SK-N-SH (cell line): Measurements from ENCODE around the gene KCNF1. TPM values are rescaled to one million over a fixed set of nuclear protein-coding genes. Genes with fewer than 3 reads are reported as not detected.

ENCODE experiments used
- CTCF ChIA-PET: fragments of 300-600, 350-600 bp; formaldehyde crosslinking; extraction: SDS; loops from one replicate; lab custom pipeline; 2021; lab: Yijun Ruan, JAX
- POLR2A ChIA-PET: fragments of 350-600 bp; sonication (Branson Sonifier 250); formaldehyde crosslinking; extraction: SDS; loops from one replicate; lab custom pipeline; 2020; ENCODE audit warnings: antibody characterized with exemption, inconsistent platforms; lab: Yijun Ruan, JAX
- DNase-seq: peaks from one replicate; pipeline ENCODE4 v3.0.0; 2012
- H2AFZ ChIP-seq: fragments of 200-600 bp; sonication (generic); 2 replicates; pipeline ENCODE4 v1.8.1; 2016; ENCODE audit warnings: antibody characterized with exemption, mild to moderate bottlenecking, low read depth
- H3F3A ChIP-seq: fragments of 200-600 bp; sonication (generic); replicated peaks from 2 replicates; pipeline ENCODE3; 2016; ENCODE audit warnings: antibody characterized with exemption, mild to moderate bottlenecking; ENCODE audit not compliant: insufficient read depth
- H3K27ac ChIP-seq, 2 experiments: fragments of 200-500 bp in 1 of 2; fragments of 200-600 bp in 1 of 2; sonication (Bioruptor generic) in 1 of 2; sonication (generic), shearing (Covaris generic) in 1 of 2; 2 replicates each; pipeline versions ENCODE4 v1.5.1 to v1.6.1; 2014 to 2016; ENCODE audit warnings: low read depth in 2 of 2, inconsistent platforms in 1 of 2, low read length in 1 of 2, mild to moderate bottlenecking in 1 of 2, mixed read lengths in 1 of 2
- H3K27me3 ChIP-seq: fragments of 200-600 bp; sonication (generic), shearing (Covaris generic); 2 replicates; pipeline ENCODE4 v1.6.1; 2016; ENCODE audit warnings: mixed run types; ENCODE audit not compliant: insufficient read depth
- H3K36me3 ChIP-seq, 2 experiments: fragments of 200-500 bp in 1 of 2; fragments of 200-600 bp in 1 of 2; sonication (Bioruptor generic) in 1 of 2; sonication (generic) in 1 of 2; replicated peaks in 1 of 2; 2 replicates each; pipeline versions ENCODE3 to v1.5.1; 2014 to 2016; ENCODE audit warnings: low read length in 1 of 2, mild to moderate bottlenecking in 1 of 2; ENCODE audit not compliant: insufficient read depth in 2 of 2, control insufficient read depth in 1 of 2
- H3K4me1 ChIP-seq, 2 experiments: fragments of 200-500 bp in 1 of 2; fragments of 200-600 bp in 1 of 2; sonication (Bioruptor generic) in 1 of 2; sonication (generic), shearing (Covaris generic) in 1 of 2; 2 replicates each; pipeline versions ENCODE4 v1.5.1 to v1.6.1; 2014 to 2016; ENCODE audit warnings: low read depth in 1 of 2, low read length in 1 of 2, mixed run types in 1 of 2; ENCODE audit not compliant: insufficient read depth in 2 of 2, control insufficient read depth in 1 of 2
- H3K4me2 ChIP-seq: fragments of 200-600 bp; sonication (generic), shearing (Covaris generic); 2 replicates; pipeline ENCODE4 v1.6.1; 2017; ENCODE audit warnings: mixed run types
- H3K4me3 ChIP-seq, 2 experiments: fragments of 200-500 bp in 1 of 2; fragments of 200-600 bp in 1 of 2; sonication (Bioruptor generic) in 1 of 2; sonication (generic), shearing (Covaris generic) in 1 of 2; 2 replicates each; pipeline versions ENCODE4 v1.5.1 to v1.8.1; 2014 to 2016; ENCODE audit warnings: low read depth in 2 of 2, inconsistent platforms in 1 of 2, low read length in 1 of 2, mild to moderate bottlenecking in 1 of 2, mixed read lengths in 1 of 2, moderate library complexity in 1 of 2
- H3K79me2 ChIP-seq: fragments of 200-600 bp; sonication (generic); 2 replicates; pipeline ENCODE4 v1.8.1; 2017; ENCODE audit warnings: mild to moderate bottlenecking; ENCODE audit not compliant: insufficient read depth
- H3K9ac ChIP-seq: fragments of 200-600 bp; sonication (generic); 2 replicates; pipeline ENCODE4 v1.6.1; 2017; ENCODE audit warnings: mixed run types
- H3K9me2 ChIP-seq: fragments of 200-600 bp; sonication (generic); 2 replicates; pipeline ENCODE4 v1.6.1; 2017; ENCODE audit warnings: mixed run types
- H3K9me3 ChIP-seq: fragments of 200-600 bp; sonication (generic); 2 replicates; pipeline ENCODE4 v1.6.1; 2017; ENCODE audit warnings: mixed run types, mild to moderate bottlenecking, moderate library complexity
- H4K20me1 ChIP-seq: fragments of 200-600 bp; sonication (generic); 2 replicates; pipeline ENCODE4 v1.6.1; 2017; ENCODE audit warnings: mild to moderate bottlenecking, mixed run types; ENCODE audit not compliant: insufficient read depth
- EZH2phosphoT487 ChIP-seq: fragments of 200-600 bp; sonication (generic); IDR thresholded peaks from 2 replicates; pipeline ENCODE4 v1.6.1; 2017; ENCODE audit warnings: low read depth, mixed run types, mild to moderate bottlenecking, antibody characterized with exemption, moderate library complexity, borderline replicate concordance
- FOSL2 ChIP-seq: IDR thresholded peaks from 2 replicates; pipeline ENCODE4 v1.4.0; 2012; ENCODE audit warnings: low read depth, mild to moderate bottlenecking, moderate library complexity, borderline replicate concordance
- NFIC ChIP-seq: IDR thresholded peaks from 2 replicates; pipeline ENCODE4 v1.4.0; 2012; ENCODE audit warnings: borderline replicate concordance
- NRF1 ChIP-seq: IDR thresholded peaks from 2 replicates; pipeline ENCODE4 v1.6.1; 2012; ENCODE audit warnings: low read depth, mild to moderate bottlenecking, low read length
- RAD21 ChIP-seq: IDR thresholded peaks from 2 replicates; pipeline ENCODE4 v1.6.1; 2012; ENCODE audit warnings: mild to moderate bottlenecking, low read length
- RCOR1 ChIP-seq: fragments of 150-350 bp; IDR thresholded peaks from 2 replicates; pipeline ENCODE4 v1.6.1; 2017; ENCODE audit warnings: antibody characterized with exemption, low read length
- RXRA ChIP-seq: IDR thresholded peaks from 2 replicates; pipeline ENCODE4 v1.4.0; 2012; ENCODE audit warnings: low read depth, mild to moderate bottlenecking, borderline replicate concordance
- YY1 ChIP-seq: IDR thresholded peaks from 2 replicates; pipeline ENCODE4 v1.4.0; 2012; ENCODE audit warnings: low read depth, mild to moderate bottlenecking
- WGBS: methylation state at CpG from one replicate; pipeline ENCODE4 v1.1.6; 2017; ENCODE audit warnings: low lambda C conversion rate; 5-methylcytosine and 5-hydroxymethylcytosine counted together
- polyA plus RNA-seq, 3 experiments: library from polyadenylated mRNA; depleted of rRNA; stranded (reverse); fragments of >200 nt; gene quantifications; 2 replicates each; pipeline ENCODE4 v1.2.3, GENCODE V29; 2012
- TF ChIP-seq, protein P1 (sequence below): IDR thresholded peaks from 2 replicates; pipeline ENCODE4 v1.4.0; 2012; ENCODE audit warnings: low read depth
- TF ChIP-seq, protein P2 (sequence below): fragments of 200-600 bp; sonication (generic); IDR thresholded peaks from 2 replicates; pipeline ENCODE4 v1.6.1; 2017; ENCODE audit warnings: antibody characterized with exemption, mild to moderate bottlenecking, moderate library complexity
- TF ChIP-seq, protein P3 (sequence below): IDR thresholded peaks from 2 replicates; pipeline ENCODE4 v1.4.0; 2012; ENCODE audit warnings: low read depth, borderline replicate concordance
- TF ChIP-seq, protein P4 (sequence below): IDR thresholded peaks from 2 replicates; pipeline ENCODE4 v1.4.0; 2012; ENCODE audit warnings: low read depth, borderline replicate concordance

The KCNF1 gene
- polyA plus RNA-seq, 1 of the 3 experiments (the other 2 are of a cell fraction), result 0.23 TPM

DNA sequence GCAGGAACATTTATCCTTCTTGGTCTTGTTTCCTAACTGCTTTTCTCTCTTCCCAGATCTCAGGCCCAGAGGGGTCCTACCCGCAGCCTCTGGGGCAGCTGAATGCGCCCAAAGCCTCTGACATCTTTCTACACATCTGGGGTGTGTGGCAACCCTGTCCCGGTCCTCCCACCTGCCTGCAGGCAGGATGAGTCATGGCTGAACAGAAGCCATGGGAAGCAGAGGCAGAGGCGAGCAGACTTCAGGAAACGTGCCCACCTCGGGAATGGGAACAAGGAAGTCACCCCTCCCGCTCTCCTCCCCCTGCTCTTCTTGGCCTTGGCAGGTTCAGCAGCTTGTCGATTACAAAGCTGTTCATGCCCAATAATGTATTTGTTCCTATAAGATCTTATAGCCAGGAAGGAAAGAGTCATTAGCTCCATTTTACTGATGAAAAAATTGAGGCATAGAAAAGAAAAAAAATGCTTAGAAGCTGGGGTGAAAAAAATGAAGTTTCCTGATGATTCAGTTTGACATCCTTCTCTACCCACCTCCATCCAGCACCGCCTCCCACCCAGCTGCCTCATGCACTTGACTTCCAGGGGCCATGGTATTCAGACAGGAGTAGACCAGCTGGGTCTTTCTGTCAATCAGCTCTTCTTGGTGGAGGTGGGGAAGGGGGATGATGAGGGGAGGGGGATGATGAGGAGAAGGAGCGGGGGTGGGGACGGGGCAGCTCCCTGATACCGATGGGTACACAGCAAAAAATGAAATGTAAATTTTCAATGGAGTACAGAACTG, 10.4 kb upstream of the KCNF1 start:
- Histone ChIP-seq H3K4me3 (no peak overlapping the region), H3K27me3 (no peaks in the 10 kb centered on the region), H3K4me1 (no peaks in the 10 kb centered on the region; a peak in 1 of 4 replicates), H3K36me3 (no peaks in the 10 kb centered on the region), H4K20me1 (no peaks in the 10 kb centered on the region), H3K27ac (no peak overlapping the region; a peak in 1 of 4 replicates), H3K9me2 (no peaks in the 10 kb centered on the region), H3K9me3 (no peaks in the 10 kb centered on the region), H2AFZ (no peak overlapping the region), H3F3A (no peaks in the 10 kb centered on the region), H3K4me2 (no peak overlapping the region), H3K79me2 (no peaks in the 10 kb centered on the region), H3K9ac (no peak overlapping the region)
- 63% methylated on average over 12 of the region's 12 CpGs for WGBS
- ChIA-PET CTCF (interaction anchor here (0.9 to 6.0 kb wide), 14 partner anchors 8 to 229 kb away, joined by 3 to 45 read pairs (median 7); partner anchors contain the start of genes KCNF1 and PDIA6), POLR2A (no interaction called here)
- DNase-seq, result no peak
- TF ChIP-seq YY1 (no peak), FOSL2 (peak; percentile 22; the same call in 1 of the 2 replicates)
- TF ChIP-seq, protein P1, sequence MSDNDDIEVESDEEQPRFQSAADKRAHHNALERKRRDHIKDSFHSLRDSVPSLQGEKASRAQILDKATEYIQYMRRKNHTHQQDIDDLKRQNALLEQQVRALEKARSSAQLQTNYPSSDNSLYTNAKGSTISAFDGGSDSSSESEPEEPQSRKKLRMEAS, result no peak

DNA sequence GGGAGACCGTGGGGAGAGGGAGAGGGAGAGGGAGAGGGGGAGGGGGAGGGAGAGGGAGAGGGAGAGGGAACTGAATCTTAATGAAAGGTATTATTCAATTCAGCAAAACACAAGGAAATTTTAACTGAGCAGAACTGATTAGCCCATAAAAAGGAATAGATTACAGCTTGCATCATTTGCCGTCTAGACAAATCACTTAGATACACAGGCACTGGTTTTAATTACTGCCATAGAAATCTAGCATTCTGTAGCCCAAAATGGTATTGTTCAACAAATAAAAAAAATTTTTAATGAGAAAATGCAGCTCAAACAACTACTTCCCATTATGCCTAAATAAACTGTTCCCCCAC, 7.9 kb upstream of the KCNF1 start:
- Histone ChIP-seq H3K79me2 (no peaks in the 10 kb centered on the region), H3K4me3 (no peak overlapping the region), H3K27ac (no peak overlapping the region), H2AFZ (no peak overlapping the region), H3K9ac (no peak overlapping the region), H3K27me3 (no peaks in the 10 kb centered on the region), H3K4me2 (no peak overlapping the region), H3K9me3 (no peaks in the 10 kb centered on the region), H3K36me3 (no peaks in the 10 kb centered on the region), H3K4me1 (no peaks in the 10 kb centered on the region; a peak in 1 of 4 replicates), H4K20me1 (no peaks in the 10 kb centered on the region), H3K9me2 (no peaks in the 10 kb centered on the region), H3F3A (no peaks in the 10 kb centered on the region)
- 82% methylated on average over 2 of the region's 2 CpGs for WGBS
- ChIA-PET CTCF (interaction anchor here (1.0 to 1.6 kb wide), 3 partner anchors 71 to 229 kb away, joined by 3 to 14 read pairs (median 3); no protein-coding TSS in a partner anchor), POLR2A (no interaction called here)
- TF ChIP-seq RXRA, result no peak
- TF ChIP-seq NFIC, result no peak
- TF ChIP-seq FOSL2, result no peak
- TF ChIP-seq, protein P2, sequence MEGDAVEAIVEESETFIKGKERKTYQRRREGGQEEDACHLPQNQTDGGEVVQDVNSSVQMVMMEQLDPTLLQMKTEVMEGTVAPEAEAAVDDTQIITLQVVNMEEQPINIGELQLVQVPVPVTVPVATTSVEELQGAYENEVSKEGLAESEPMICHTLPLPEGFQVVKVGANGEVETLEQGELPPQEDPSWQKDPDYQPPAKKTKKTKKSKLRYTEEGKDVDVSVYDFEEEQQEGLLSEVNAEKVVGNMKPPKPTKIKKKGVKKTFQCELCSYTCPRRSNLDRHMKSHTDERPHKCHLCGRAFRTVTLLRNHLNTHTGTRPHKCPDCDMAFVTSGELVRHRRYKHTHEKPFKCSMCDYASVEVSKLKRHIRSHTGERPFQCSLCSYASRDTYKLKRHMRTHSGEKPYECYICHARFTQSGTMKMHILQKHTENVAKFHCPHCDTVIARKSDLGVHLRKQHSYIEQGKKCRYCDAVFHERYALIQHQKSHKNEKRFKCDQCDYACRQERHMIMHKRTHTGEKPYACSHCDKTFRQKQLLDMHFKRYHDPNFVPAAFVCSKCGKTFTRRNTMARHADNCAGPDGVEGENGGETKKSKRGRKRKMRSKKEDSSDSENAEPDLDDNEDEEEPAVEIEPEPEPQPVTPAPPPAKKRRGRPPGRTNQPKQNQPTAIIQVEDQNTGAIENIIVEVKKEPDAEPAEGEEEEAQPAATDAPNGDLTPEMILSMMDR, result no peak
- no peak for TF ChIP-seq RCOR1
- no peak for TF ChIP-seq NRF1
- TF ChIP-seq, protein P3, sequence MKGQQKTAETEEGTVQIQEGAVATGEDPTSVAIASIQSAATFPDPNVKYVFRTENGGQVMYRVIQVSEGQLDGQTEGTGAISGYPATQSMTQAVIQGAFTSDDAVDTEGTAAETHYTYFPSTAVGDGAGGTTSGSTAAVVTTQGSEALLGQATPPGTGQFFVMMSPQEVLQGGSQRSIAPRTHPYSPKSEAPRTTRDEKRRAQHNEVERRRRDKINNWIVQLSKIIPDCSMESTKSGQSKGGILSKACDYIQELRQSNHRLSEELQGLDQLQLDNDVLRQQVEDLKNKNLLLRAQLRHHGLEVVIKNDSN, result no peak
- TF ChIP-seq RAD21, result no peak
- no peak for TF ChIP-seq EZH2phosphoT487
- TF ChIP-seq, protein P4, sequence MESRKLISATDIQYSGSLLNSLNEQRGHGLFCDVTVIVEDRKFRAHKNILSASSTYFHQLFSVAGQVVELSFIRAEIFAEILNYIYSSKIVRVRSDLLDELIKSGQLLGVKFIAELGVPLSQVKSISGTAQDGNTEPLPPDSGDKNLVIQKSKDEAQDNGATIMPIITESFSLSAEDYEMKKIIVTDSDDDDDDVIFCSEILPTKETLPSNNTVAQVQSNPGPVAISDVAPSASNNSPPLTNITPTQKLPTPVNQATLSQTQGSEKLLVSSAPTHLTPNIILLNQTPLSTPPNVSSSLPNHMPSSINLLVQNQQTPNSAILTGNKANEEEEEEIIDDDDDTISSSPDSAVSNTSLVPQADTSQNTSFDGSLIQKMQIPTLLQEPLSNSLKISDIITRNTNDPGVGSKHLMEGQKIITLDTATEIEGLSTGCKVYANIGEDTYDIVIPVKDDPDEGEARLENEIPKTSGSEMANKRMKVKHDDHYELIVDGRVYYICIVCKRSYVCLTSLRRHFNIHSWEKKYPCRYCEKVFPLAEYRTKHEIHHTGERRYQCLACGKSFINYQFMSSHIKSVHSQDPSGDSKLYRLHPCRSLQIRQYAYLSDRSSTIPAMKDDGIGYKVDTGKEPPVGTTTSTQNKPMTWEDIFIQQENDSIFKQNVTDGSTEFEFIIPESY, result no peak
- no peak for DNase-seq
